ENCODE results near the gene ALK.

- TF ChIP-seq, protein P1, sequence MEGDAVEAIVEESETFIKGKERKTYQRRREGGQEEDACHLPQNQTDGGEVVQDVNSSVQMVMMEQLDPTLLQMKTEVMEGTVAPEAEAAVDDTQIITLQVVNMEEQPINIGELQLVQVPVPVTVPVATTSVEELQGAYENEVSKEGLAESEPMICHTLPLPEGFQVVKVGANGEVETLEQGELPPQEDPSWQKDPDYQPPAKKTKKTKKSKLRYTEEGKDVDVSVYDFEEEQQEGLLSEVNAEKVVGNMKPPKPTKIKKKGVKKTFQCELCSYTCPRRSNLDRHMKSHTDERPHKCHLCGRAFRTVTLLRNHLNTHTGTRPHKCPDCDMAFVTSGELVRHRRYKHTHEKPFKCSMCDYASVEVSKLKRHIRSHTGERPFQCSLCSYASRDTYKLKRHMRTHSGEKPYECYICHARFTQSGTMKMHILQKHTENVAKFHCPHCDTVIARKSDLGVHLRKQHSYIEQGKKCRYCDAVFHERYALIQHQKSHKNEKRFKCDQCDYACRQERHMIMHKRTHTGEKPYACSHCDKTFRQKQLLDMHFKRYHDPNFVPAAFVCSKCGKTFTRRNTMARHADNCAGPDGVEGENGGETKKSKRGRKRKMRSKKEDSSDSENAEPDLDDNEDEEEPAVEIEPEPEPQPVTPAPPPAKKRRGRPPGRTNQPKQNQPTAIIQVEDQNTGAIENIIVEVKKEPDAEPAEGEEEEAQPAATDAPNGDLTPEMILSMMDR (IDR thresholded peaks at IDR 0.05 in 2 of 3, conservative IDR thresholded peaks at IDR 0.05 in 1 of 3; ENCODE audit: control insufficient read depth in 2 of 3, extremely low read depth in 1 of 3, insufficient read depth in 1 of 3, low read depth in 3 of 3, low read length in 3 of 3): no peak
- TF ChIP-seq REST (IDR thresholded peaks at IDR 0.05; ENCODE audit: low read depth, low read length) (no peak), CHD2 (IDR thresholded peaks at IDR 0.05; ENCODE audit: borderline replicate concordance, low read depth, low read length) (no peak), MXI1 (IDR thresholded peaks at IDR 0.05; ENCODE audit: low read depth, low read length) (no peak), NR2F1 (conservative IDR thresholded peaks at IDR 0.05) (no peak), POLR2AphosphoS5 (IDR thresholded peaks at IDR 0.05; ENCODE audit: low read length) (no peak), YY1 (IDR thresholded peaks at IDR 0.05; ENCODE audit: low read depth, low read length) (no peak), NKRF (conservative IDR thresholded peaks at IDR 0.05) (no peak), CBFB (IDR thresholded peaks at IDR 0.05; ENCODE audit: low read depth) (no peak)
These were observed 359.8 kb downstream of the ALK start for GRCh38 chr2:29561628-29562027.

Data from GM12878 (cell line).